Measurements from ENCODE around the gene VPS16.

- TF ChIP-seq POLR2AphosphoS5 (IDR thresholded peaks at IDR 0.05; ENCODE audit: borderline replicate concordance, low read depth, low read length) = no peak
- no peak for TF ChIP-seq EZH2 (IDR thresholded peaks at IDR 0.05)
- no peak for TF ChIP-seq FOXP2 (optimal IDR thresholded peaks at IDR 0.05; ENCODE audit: control extremely low read depth, extremely low read length, insufficient read depth)
Observed at GRCh38 chr20:2891343-2891742, 50.8 kb downstream of the VPS16 start.
